ENCODE data around the gene PLG.

DNA sequence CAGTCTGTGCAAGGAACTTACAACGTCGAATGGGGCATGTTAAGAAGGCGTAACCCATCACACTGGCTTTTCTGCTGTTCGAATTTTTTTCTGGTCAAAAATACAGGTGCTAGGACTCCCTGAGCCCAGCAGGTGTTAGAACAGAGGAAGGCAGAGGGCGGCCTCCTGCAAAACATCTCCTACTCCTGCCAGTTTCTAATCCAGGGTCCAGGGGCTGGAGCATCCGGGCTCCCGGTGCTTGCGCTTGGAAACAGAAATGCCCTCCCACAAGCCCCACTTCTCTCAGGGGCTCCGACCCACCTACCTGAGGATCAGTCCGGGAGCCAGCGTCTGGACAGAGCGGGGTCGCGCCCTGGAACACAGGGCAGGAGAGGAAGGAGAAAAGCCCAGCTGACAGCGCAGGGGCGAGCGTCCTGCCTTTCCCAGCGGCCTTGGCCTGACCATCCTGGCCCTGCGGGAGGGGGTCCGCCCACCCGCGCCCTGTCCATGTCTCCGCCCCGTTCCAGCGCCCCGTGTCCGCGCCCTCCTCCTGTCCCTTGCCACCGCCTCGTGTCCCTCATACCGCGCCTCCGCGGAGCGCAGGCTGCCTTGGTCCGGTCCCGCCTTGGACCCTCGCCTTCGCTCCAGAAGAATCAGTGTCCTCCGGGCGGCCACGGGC lies 23.2 kb upstream of the PLG start:
- no peak for TF ChIP-seq CTCF (conservative IDR thresholded peaks at IDR 0.05)
- TF ChIP-seq EZH2 (IDR thresholded peaks at IDR 0.05; ENCODE audit: low read depth): no peak

Measured in PC-9 (cell line).